C4-2B (cell line): Measurements from ENCODE around the gene SAC3D1.

Experiments
- H3K27ac ChIP-seq: fragments of 450-650 bp; 2 replicates; pipeline ENCODE4 v1.5.1; 2017
- ZFX ChIP-seq: fragments of 450-650 bp; IDR thresholded peaks from 2 replicates; pipeline ENCODE4 v1.6.1; 2017
- TF ChIP-seq, protein P1 (sequence below): fragments of 450-650 bp; conservative IDR thresholded peaks from 2 replicates; pipeline ENCODE4 v1.5.1; 2017; ENCODE audit warnings: mild to moderate bottlenecking

Gene SAC3D1

DNA sequence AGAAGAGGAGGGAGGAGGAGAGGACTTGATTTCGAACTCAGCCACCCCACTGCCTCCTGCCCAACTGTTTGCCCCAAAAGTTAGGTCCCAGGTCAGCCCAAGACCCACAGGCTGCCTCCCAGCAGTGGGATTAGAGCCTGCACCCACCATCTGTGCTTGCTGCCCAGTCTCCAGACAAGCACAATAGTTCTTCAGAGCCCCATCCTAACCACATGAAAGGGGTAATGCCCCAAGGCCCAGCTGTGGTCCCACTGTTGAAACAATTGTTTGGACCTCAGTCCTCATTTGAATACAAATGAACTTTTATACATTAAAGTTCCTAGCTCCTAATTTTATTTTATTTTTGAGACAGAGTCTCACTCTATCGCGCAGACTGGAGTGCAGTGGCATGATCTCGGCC lies 49.6 kb downstream of the SAC3D1 start:
- no peak for TF ChIP-seq ZFX
- TF ChIP-seq, protein P1, sequence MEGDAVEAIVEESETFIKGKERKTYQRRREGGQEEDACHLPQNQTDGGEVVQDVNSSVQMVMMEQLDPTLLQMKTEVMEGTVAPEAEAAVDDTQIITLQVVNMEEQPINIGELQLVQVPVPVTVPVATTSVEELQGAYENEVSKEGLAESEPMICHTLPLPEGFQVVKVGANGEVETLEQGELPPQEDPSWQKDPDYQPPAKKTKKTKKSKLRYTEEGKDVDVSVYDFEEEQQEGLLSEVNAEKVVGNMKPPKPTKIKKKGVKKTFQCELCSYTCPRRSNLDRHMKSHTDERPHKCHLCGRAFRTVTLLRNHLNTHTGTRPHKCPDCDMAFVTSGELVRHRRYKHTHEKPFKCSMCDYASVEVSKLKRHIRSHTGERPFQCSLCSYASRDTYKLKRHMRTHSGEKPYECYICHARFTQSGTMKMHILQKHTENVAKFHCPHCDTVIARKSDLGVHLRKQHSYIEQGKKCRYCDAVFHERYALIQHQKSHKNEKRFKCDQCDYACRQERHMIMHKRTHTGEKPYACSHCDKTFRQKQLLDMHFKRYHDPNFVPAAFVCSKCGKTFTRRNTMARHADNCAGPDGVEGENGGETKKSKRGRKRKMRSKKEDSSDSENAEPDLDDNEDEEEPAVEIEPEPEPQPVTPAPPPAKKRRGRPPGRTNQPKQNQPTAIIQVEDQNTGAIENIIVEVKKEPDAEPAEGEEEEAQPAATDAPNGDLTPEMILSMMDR, result no peak
- H3K27ac ChIP-seq, result no peak overlapping the region
